ENCODE results near the gene CACNA1A. TPM values are rescaled to one million over a fixed set of nuclear protein-coding genes. Genes with fewer than 3 reads are reported as not detected.

CACNA1A gene
- total RNA-seq, 2 donors from 2014 or later = 0.77 TPM; not detected in 1

DNA sequence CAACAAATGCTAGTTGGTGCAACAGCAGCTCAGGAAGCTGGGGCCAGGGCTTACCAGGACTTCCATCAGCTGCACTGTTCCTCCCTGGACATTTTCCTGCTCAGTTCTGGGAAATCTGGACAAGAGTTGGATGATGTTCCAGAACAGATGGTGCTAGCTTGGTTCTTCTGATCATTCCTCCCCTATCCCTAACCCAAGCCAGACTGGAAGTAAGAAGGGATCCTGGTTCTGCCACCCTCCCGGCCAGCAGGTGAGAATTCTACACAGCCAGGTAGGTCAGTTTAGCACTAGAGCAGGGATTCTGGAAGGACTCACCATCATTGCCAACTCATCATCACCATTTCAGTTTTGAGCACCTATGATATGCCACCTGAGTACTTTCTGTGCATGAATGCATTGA is 30.2 kb downstream of the CACNA1A start:
- Mint-ChIP-seq H3K27me3 (peaks cover 6% of the 10 kb centered on the region), H3K27ac (no peak overlapping the region), H3K4me1 (no peaks in the 10 kb centered on the region), H3K36me3 (ENCODE audit: low read depth) (peaks cover 4% of the 10 kb centered on the region), H3K4me3 (no peak overlapping the region)
- ATAC-seq (no peak), DNase-seq (no peak)
- peaks cover 11% of the 10 kb centered on the region for H3K9me3 ChIP-seq (ENCODE audit: control insufficient read depth, low read length, poor library complexity, severe bottlenecking)

DNA sequence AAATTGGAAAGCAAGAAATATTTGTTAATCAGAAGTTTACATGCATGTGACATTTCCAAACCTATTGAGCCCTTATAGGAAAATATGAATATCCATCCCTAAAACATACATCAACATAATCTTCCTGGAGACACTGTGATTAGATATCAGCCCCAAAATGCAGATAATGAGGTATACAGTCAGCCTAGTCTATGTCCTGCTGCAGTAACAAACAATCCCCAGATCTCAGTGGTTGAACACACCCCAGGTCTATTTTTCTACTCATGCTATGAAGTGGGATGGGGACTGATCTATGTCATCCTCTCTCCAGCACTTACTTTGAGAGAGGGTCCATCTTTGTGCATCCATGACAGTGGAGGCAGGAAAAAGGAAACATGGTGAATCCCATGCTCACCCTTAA is 31.2 kb downstream of the CACNA1A start:
- DNase-seq = no peak
- H3K9me3 ChIP-seq (ENCODE audit: control insufficient read depth, low read length, poor library complexity, severe bottlenecking) = peaks cover 11% of the 10 kb centered on the region
- Mint-ChIP-seq H3K4me3 (no peak overlapping the region), H3K27me3 (peaks cover 6% of the 10 kb centered on the region), H3K36me3 (ENCODE audit: low read depth) (peaks cover 4% of the 10 kb centered on the region), H3K4me1 (no peaks in the 10 kb centered on the region), H3K27ac (no peak overlapping the region)
- no peak for ATAC-seq

DNA sequence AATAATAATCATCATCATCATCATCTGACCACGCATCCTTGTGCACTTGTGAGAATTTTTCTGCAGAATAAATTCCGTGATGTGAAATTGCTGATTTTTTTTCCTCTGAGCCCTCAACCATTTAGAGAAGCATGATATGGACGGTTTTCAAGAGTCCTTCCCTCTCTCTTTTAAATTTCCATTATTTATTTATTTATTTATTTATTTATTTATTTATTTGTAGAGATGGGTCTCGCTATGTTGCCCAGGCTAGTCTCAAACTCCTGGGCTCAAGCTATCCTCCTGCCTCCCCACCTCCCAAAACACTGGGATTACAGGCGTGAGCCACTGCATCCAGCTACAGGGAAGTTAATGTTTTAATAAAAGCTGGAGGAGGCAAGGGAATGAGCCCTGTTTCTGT is 39.6 kb downstream of the CACNA1A start:
- DNase-seq (no peak), ATAC-seq (no peak)
- no peaks in the 10 kb centered on the region for H3K4me1 Mint-ChIP-seq
- H3K36me3 Mint-ChIP-seq (ENCODE audit: low read depth) = no peaks in the 10 kb centered on the region
- H3K27ac Mint-ChIP-seq = no peak overlapping the region
- no peaks in the 10 kb centered on the region for H3K9me3 ChIP-seq (ENCODE audit: control insufficient read depth, low read length, poor library complexity, severe bottlenecking)
- H3K4me3 Mint-ChIP-seq = no peak overlapping the region
- H3K27me3 Mint-ChIP-seq = peaks cover 4% of the 10 kb centered on the region

DNA sequence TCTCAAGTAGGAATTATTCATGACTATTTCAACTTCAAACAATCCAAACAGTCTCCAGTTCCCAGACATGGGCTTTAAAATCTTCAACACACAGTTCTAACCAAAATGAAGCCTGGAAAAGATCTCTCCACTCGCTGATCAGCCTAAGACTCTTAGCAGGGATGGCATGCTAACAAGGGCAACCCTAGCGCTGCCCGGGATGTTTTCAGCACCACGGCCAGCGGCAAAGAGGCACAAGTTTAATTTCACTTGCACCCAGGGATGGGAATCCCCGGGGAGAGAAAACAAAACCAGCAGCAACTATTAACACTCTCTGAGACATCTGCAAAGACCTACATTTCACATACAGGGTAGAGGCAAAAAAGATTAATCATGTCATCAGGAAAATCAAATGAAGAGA is 43.0 kb downstream of the CACNA1A start:
- H3K9me3 ChIP-seq (ENCODE audit: control insufficient read depth, low read length, poor library complexity, severe bottlenecking) = no peaks in the 10 kb centered on the region
- no peak for DNase-seq
- Mint-ChIP-seq H3K4me1 (no peaks in the 10 kb centered on the region), H3K36me3 (ENCODE audit: low read depth) (no peaks in the 10 kb centered on the region), H3K27ac (no peak overlapping the region), H3K4me3 (no peak overlapping the region), H3K27me3 (peaks cover 22% of the 10 kb centered on the region)
- ATAC-seq = no peak

DNA sequence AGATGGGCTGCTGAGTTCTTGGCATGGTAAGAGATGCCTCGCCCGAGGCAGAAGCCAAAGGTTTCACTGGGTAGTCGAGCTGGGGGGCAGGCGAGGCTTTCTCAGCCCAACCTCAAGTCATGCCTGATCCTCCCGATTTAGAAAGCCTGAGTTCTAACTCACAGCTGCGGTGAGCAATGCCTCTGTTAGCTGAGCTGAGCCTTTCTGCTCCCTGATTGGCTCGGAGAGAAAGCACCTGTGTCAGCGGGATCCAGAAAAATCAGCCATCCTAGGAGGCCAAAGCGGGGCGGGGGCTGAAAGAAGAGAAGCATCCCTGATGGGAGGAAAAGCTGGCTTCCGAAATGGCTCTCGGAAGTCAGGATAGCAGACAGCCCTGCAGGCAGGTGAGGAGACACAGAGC is 44.7 kb downstream of the CACNA1A start:
- ATAC-seq (no peak), DNase-seq (no peak)
- no peak overlapping the region for H3K27ac Mint-ChIP-seq
- H3K4me3 Mint-ChIP-seq = no peak overlapping the region
- no peaks in the 10 kb centered on the region for H3K4me1 Mint-ChIP-seq
- H3K9me3 ChIP-seq (ENCODE audit: control insufficient read depth, low read length, poor library complexity, severe bottlenecking) = no peaks in the 10 kb centered on the region
- no peaks in the 10 kb centered on the region for H3K36me3 Mint-ChIP-seq (ENCODE audit: low read depth)
- H3K27me3 Mint-ChIP-seq = peaks cover 18% of the 10 kb centered on the region

DNA sequence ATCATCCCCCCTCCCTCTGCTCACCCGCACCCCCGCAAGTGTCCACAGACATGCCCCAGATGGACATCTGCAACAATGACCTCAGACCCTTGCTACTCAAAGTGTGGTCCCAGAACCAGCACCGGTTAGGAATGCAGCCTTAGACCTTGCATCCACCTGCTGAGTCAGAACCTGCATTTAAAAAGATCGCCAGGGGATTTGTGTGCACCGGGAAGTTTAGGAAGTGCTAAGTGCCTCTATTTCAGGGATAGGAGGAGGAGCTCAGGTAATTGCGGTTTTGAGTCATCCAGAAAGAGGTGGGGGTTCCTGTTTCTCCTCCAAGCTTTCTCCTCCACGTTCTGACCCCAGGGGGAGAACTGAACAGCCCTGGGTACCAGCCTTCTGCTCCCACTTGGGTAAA is 46.2 kb downstream of the CACNA1A start:
- no peaks in the 10 kb centered on the region for H3K9me3 ChIP-seq (ENCODE audit: control insufficient read depth, low read length, poor library complexity, severe bottlenecking)
- no peaks in the 10 kb centered on the region for H3K4me1 Mint-ChIP-seq
- H3K27ac Mint-ChIP-seq = no peak overlapping the region
- peaks cover 2% of the 10 kb centered on the region for H3K36me3 Mint-ChIP-seq (ENCODE audit: low read depth)
- H3K4me3 Mint-ChIP-seq = no peak overlapping the region
- no peak for ATAC-seq
- no peak for DNase-seq
- peaks cover 24% of the 10 kb centered on the region for H3K27me3 Mint-ChIP-seq

DNA sequence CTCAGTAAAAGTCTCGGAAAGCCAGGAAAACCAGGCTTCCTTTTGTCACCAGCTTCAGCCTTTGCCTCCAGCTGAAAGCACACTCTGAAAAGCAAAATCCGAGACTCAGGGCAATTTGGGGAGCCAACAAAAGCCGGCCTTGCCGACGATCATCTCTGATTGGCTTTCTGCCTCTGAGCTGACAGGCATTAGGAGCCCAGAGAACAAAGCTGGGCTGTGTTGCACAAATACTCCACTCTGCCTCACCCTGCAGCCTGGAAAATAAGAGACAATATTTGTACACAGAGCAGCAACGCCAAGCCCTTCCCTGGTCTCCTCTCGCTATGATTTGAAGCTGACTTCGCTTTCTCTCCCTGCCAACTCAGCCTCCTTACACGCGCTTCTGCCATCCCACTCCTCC is 46.9 kb downstream of the CACNA1A start:
- H3K27me3 Mint-ChIP-seq = peaks cover 24% of the 10 kb centered on the region
- H3K27ac Mint-ChIP-seq = no peak overlapping the region
- no peaks in the 10 kb centered on the region for H3K4me1 Mint-ChIP-seq
- H3K4me3 Mint-ChIP-seq = no peak overlapping the region
- peaks cover 2% of the 10 kb centered on the region for H3K36me3 Mint-ChIP-seq (ENCODE audit: low read depth)
- no peaks in the 10 kb centered on the region for H3K9me3 ChIP-seq (ENCODE audit: control insufficient read depth, low read length, poor library complexity, severe bottlenecking)
- ATAC-seq = no peak
- DNase-seq = no peak

DNA sequence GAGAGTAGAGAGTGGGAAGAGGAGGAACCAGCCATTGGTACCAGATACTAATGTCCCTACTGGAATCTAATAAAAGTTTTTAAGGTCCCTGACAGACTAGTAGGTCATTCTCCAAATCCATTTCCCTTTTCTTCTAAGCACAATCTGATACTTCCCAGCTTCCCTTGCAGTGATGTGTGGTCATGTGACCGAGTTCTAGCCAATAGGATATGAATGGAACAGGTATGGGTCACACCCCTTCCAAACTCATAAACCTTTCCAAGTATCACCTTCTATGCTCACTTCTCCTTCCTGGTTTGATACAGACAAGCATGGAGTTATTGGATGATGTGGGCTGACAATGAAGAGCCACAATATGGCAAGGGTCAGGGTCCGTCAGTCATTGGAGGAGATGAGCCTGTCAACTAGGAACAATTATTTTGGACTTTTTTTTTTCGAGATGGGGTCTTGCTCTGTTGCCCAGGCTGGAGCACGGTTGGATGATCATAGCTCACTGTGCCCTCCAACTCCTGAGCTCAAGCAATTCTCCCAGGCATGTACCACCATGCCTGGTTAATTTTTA is 54.8 kb downstream of the CACNA1A start:
- H3K9me3 ChIP-seq (ENCODE audit: control insufficient read depth, low read length, poor library complexity, severe bottlenecking) = no peaks in the 10 kb centered on the region
- H3K27me3 Mint-ChIP-seq = peaks cover 12% of the 10 kb centered on the region
- H3K4me3 Mint-ChIP-seq = no peak overlapping the region
- no peak overlapping the region for H3K27ac Mint-ChIP-seq
- DNase-seq (no peak), ATAC-seq (no peak)
- peaks cover 2% of the 10 kb centered on the region for H3K36me3 Mint-ChIP-seq (ENCODE audit: low read depth)
- no peaks in the 10 kb centered on the region for H3K4me1 Mint-ChIP-seq

DNA sequence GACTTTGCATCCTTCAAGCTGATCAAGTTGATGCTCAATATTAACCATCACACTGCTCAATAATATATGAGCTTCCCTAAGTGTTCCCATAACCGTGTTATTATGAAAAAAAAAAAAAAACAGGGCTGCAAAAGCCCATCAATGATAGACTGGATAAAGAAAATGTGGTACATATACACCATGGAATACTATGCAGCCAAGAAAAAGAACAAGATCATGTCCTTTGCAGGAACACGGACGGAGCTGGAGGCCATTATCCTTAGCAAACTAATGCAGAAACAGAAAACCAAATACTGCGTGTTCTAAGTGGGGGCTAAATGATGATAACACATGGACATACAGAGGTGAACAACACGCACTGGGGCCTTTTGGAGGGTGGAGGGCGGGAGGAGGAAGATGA is 58.3 kb downstream of the CACNA1A start:
- Mint-ChIP-seq H3K27me3 (peaks cover 16% of the 10 kb centered on the region), H3K27ac (no peak overlapping the region), H3K4me3 (no peak overlapping the region), H3K4me1 (no peaks in the 10 kb centered on the region), H3K36me3 (ENCODE audit: low read depth) (no peaks in the 10 kb centered on the region)
- DNase-seq (no peak), ATAC-seq (no peak)
- H3K9me3 ChIP-seq (ENCODE audit: control insufficient read depth, low read length, poor library complexity, severe bottlenecking) = no peaks in the 10 kb centered on the region

DNA sequence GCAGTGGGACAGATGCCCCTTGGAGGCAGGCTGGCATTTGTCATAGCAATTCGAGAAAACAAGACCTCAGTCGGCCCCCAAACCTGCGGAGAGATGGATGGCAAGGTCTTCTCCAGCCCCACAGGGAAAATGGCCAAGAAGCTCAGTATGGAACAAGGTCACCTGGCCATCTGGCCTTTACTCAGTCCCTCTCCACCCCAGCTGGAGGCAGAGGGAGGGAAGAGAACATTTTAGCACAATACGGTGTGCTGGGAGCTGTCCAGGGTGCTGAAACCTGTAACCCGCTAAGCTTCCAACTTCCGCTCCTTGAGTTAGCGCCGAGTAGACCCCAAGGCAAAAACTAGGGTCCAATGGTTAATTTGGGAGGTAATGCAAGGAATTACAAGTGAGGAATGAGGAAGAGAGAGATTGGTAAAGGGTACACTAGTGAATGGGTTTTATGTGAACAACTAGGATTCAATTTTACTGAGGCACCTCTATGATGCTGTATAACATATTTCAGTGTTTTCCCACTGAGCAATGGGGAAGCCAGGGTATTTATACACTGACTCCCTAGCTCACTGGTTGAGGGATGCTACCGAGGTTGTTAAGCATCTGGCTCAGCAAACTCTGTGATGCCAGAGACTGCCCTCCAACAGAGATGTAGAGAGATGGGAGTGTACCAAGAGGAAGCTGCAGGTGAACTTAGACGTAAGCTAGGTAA is 64.3 kb downstream of the CACNA1A start:
- Mint-ChIP-seq H3K36me3 (ENCODE audit: low read depth) (peaks cover under 1% of the 10 kb centered on the region), H3K4me1 (no peaks in the 10 kb centered on the region), H3K27ac (no peak overlapping the region), H3K27me3 (peaks cover 17% of the 10 kb centered on the region), H3K4me3 (no peak overlapping the region)
- H3K9me3 ChIP-seq (ENCODE audit: control insufficient read depth, low read length, poor library complexity, severe bottlenecking) = no peaks in the 10 kb centered on the region
- DNase-seq = peak; percentile 22 to 32 (median 25)
- ATAC-seq = no peak

DNA sequence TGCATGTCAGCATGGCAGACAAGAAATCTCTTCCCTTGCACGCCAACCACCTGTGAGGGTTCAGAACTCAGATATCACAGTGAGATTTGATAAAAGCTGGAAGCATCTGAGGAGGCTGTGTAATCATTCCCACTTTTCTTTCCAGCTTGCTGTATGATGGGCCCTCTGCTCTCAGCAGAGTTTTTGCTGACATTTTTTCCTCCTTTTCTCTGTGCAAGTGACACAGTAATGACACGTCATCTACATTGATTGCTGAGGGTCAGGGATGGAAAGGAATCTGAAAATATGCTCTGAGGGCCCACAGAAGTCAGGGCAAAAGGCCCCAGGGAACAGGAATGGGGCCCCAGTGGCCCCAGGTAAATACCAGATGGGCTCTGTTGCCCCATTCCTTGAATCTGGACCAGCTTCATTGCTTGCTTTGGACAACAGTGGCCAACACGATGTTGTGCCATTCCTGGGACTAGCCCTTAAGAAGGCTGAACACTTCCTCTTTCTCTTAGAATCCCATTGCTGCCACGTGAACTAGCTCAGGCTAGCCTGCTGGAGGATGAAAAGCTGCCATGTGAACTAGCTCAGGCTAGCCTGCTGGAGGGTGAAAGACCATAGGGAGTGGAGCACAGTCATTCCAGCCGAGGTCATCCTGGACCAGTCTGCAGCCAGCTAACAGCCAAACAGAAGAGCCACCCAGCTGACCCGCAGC is 68.2 kb downstream of the CACNA1A start:
- no peak overlapping the region for H3K27ac Mint-ChIP-seq
- no peak for ATAC-seq

DNA sequence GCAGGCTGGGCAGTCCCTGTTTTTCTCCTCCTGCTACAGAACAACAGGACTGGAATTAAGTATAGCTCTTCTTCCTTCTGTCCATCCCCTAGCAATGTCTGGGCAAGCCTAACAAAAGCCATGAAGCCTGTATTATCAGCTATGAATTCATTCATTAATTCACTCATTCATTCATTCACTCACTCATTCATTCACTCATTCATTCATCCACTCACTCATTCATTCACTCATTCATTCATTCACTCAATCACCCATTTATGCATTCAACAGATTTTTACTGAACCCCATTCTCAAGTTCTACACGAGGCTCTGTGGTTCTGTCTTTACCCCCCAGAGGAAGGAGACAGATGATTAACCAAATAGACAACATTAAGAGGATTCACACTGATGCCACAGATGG is 69.9 kb downstream of the CACNA1A start:
- H3K27ac Mint-ChIP-seq = no peak overlapping the region
- no peak for ATAC-seq
- peaks cover 14% of the 10 kb centered on the region for H3K27me3 Mint-ChIP-seq
- peaks cover 2% of the 10 kb centered on the region for H3K36me3 Mint-ChIP-seq (ENCODE audit: low read depth)
- no peaks in the 10 kb centered on the region for H3K9me3 ChIP-seq (ENCODE audit: control insufficient read depth, low read length, poor library complexity, severe bottlenecking)
- peak overlapping the region; percentile 19 for H3K4me3 Mint-ChIP-seq
- no peaks in the 10 kb centered on the region for H3K4me1 Mint-ChIP-seq
- no peak for DNase-seq

More for the DNA sequence above, 68.2 kb downstream of the CACNA1A start:
- DNase-seq = no peak
- H3K9me3 ChIP-seq (ENCODE audit: control insufficient read depth, low read length, poor library complexity, severe bottlenecking) = no peaks in the 10 kb centered on the region
- Mint-ChIP-seq H3K27me3 (peaks cover 12% of the 10 kb centered on the region), H3K4me3 (no peak overlapping the region), H3K36me3 (ENCODE audit: low read depth) (peaks cover 2% of the 10 kb centered on the region), H3K4me1 (no peaks in the 10 kb centered on the region)

DNA sequence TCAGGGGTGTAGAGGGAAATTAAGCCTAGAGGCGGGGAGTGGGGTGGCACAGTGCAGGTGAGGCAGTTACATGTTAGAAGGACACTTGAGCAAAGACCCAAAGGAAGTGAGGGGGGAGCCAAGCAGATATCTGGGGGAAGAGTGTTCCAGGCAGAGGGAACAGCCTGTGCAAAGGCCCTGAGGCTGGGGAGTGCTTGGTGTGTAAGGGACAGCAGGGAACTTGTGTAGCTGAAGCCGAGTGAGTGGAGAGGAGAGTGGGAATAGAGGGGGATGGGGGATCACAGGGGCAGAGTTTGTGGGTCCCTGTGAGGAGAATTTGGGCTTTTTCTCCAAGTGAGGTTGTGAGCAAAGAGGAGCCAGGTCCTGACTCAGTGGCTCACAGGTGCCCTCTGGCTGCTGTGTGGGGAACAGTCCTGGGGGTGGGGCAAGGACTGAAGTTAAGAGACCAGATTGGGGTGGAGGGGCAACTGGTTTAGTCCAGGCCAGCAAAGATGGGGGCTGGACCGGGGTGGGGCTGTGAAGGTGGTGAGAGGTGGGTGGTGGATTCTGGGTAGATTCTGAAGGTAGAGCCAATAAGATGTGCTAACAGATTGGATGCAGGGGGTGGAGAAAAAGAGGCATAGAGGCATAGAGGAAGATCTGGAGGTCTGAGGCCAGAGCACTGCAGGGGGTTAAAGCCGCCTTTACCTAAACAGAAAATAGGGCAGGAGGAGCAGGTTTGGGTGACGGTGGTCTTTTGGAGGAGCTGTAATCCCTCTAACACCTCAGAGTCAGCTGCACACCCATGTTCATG is 75.3 kb downstream of the CACNA1A start:
- Mint-ChIP-seq H3K4me3 (no peak overlapping the region), H3K27me3 (peaks cover 27% of the 10 kb centered on the region), H3K4me1 (peaks cover 5% of the 10 kb centered on the region), H3K36me3 (ENCODE audit: low read depth) (peaks cover 2% of the 10 kb centered on the region), H3K27ac (no peak overlapping the region)
- peak in 2 of 3 donors; percentile 22 to 40 for DNase-seq
- H3K9me3 ChIP-seq (ENCODE audit: control insufficient read depth, low read length, poor library complexity, severe bottlenecking) = no peaks in the 10 kb centered on the region
- peak; percentile 64 for ATAC-seq
